GM19372 (cell line): ENCODE results near the gene CEP83.
"Not testable (repeated sequence)": the region's sequence is repeated elsewhere in the genome, so short reads cannot be mapped to it uniquely, and the experiment has no call there.

Experiments
- ATAC-seq: cut with Tn5 transposase; IDR thresholded peaks from one replicate; pipeline ENCODE4 v1.9.1; 2021; ENCODE audit warnings: mild to moderate bottlenecking, low read depth, moderate library complexity; ENCODE audit not compliant: unreplicated experiment

The CEP83 gene, protein sequence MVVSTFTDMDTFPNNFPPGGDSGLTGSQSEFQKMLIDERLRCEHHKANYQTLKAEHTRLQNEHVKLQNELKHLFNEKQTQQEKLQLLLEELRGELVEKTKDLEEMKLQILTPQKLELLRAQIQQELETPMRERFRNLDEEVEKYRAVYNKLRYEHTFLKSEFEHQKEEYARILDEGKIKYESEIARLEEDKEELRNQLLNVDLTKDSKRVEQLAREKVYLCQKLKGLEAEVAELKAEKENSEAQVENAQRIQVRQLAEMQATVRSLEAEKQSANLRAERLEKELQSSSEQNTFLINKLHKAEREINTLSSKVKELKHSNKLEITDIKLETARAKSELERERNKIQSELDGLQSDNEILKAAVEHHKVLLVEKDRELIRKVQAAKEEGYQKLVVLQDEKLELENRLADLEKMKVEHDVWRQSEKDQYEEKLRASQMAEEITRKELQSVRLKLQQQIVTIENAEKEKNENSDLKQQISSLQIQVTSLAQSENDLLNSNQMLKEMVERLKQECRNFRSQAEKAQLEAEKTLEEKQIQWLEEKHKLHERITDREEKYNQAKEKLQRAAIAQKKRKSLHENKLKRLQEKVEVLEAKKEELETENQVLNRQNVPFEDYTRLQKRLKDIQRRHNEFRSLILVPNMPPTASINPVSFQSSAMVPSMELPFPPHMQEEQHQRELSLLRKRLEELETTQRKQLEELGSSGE

DNA sequence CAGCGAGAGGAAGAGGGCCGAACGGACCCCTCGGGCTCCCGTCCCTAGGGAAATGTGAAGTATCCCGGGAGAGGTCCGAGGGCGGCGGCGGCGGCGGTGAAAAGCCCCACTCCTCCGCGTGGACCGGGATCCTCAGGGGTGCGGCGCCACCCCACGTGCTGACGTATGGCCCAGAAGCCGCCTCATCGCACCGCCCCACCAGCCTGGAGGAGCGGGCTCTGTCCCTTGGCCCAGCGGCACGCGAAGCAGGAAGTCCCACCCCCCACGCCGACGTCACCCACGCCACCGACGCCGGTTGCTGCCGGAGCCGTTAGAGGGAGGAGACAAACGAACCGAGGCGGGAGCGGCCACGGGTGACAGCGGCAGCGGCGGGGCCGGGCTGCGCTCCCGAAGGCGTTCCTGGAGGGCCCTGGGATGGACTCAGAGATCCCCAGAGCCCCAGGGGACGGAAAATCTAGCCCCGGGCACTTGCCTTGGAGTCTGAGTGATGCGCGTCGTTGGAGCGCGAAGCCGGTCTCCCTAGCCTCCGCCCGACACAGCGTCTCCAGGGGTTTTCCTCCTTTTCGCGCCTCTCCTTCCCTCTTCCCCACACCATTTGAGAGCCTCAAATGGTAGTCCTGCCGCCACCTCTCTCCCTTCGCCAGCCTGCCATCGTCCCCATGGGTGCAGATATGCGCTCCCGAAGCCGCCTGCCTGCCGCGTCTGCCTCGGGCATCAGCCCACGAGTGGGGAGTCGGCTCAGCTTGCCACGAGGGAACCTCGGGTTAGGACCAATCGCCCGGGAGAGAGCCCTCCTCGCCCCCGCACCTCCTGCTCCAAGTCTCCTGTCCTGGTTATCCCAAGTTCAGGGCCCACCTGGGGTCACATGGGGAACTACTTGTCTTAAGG, at the start of gene CEP83:
Gene CEP83, minus strand, starts transcription at position 140 of the 888 bp plus-strand sequence. CDS start 47,377 bp downstream, outside the sequence.
- peak; percentile 93 for ATAC-seq

DNA sequence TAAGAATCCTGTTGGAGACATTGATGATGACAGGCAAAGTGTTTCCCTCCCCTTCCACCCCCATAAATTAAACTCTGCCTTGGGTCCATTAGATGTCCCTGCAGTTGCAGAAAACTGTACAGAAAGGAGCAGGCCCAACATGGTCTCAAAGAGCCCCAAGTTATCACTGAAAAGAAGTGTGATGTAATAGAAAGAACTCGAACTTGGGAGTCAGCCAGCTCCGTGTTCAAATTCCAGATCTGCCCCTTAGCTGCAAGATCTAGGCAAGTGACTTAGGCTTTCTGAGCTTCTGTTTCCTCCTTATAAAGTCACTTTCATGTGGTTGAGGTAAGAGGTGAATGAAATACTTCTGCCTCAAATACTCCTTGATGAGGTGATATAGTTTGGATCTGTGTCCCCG, 49.6 kb upstream of the CEP83 start:
- no peak for ATAC-seq

- no peak for ATAC-seq
Observed at GRCh38 chr12:94507455-94507854, 47.8 kb upstream of the CEP83 start.

- no peak for ATAC-seq
Observed at GRCh38 chr12:94504386-94504785, 44.7 kb upstream of the CEP83 start.

DNA sequence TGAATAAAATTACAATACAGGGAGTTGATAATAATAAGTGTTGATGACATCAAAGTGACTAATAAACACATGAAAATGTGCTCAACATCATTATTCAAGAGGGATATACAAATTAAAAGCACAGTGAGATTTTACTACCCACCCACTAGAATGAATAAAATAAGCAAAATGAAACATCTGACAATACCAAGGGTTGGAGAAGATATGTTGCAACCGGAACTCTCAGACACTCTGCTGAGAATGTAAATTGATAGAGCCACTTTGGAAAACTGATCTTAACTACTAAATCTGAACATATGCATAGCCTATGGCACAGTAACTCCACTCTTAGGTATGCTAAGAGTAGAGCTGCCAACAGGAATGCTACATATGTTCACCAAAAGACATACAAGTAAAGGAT, 44.0 kb upstream of the CEP83 start:
- ATAC-seq, result no peak

GRCh38 chr12:94500831-94501567, 41.3 kb upstream of the CEP83 start:
- ATAC-seq, result no peak

DNA sequence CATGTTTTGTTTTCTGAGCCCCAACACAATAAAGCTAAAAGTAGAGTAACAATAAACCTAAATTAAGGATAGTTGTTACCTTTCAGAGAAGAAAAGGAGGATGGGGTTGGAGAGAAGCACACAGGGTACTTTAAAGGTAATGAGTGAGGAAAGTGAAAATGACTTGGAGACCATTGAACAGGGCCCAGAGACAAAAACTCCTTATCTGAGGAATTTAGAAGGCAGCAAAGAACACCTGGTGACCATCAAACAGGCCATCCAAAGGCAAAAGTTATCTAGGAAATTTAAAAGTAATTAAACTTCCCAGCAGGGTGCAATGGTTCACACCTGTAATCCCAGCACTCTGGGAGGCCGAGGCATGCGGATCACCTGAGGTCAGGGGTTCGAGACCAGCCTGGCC, 39.0 kb upstream of the CEP83 start:
- no peak for ATAC-seq

DNA sequence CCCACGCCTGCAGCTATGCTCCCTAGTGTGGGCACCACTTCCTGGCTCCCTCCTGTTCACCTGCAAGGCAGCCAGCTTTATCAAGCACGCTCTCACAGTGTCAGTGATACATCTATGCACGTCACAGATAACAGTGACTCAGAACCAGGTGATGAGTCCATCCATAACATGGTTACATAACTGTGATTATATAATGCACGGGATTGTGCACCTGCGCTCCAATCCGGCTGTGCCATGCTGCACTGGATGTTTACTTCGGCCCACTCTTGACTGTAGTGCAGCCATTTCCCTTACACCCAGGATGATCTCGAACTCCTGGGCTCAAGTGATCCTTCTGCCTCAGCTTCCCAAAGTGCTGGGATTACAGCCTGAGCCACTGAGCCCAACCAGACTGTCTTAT, 38.4 kb upstream of the CEP83 start:
- no peak for ATAC-seq

- no peak for ATAC-seq
Observed at GRCh38 chr12:94495445-94496115, 35.9 kb upstream of the CEP83 start.

DNA sequence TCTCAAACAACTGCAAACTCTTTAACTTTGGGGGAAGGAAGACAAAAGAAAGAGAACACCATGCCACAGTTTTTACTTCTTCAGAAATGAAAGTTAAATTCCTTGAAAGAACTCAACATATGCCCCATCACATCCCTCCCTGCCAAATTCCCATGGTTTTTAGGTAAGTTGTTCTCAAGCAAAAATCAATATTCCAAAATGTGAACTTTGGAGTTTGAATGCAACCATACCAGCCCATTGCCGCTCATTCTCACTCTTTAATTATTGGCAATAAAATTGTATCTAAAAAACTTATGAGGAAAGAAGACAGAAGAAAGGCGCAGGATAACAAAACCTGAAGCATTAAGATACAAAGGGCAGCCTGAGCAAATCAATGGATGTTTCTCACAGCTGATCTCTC, 31.8 kb upstream of the CEP83 start:
- no peak for ATAC-seq

GRCh38 chr12:94488463-94488862, 28.8 kb upstream of the CEP83 start:
- peak; percentile 98 for ATAC-seq

DNA sequence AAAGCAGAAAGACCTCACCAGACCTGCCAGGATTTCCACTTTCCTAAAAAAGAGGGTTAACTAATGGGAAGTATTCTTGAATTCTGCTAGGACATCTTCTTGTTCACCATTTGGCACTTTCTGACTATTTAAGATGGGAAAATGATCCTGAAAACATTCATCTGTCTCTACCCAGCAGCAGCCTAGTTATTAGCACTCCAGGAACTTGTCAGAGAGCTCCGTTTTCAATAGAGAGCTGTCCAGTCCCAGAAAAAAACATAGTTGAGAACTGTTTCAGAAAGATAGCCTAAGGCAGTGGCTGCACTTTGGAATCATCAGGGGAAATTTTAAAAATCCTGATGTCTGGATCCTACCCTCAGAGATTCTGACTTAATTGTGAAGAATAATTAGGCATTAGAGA, 22.1 kb upstream of the CEP83 start:
- ATAC-seq, result no peak

- ATAC-seq, result no peak
Observed at GRCh38 chr12:94469522-94469921, 9.9 kb upstream of the CEP83 start.

GRCh38 chr12:94460616-94460959, 921 bp upstream of the CEP83 start:
- no peak for ATAC-seq

GRCh38 chr12:94458877-94459727, 565 bp downstream of the CEP83 start:
- peak; percentile 35 for ATAC-seq

GRCh38 chr12:94457311-94457710, 2.4 kb downstream of the CEP83 start:
- no peak for ATAC-seq

GRCh38 chr12:94454318-94454717, 5.3 kb downstream of the CEP83 start:
- not testable (repeated sequence) for ATAC-seq

- no peak for ATAC-seq
Observed at GRCh38 chr12:94445662-94446061, 14.0 kb downstream of the CEP83 start.

- ATAC-seq, result no peak
Observed at GRCh38 chr12:94437303-94437702, 22.4 kb downstream of the CEP83 start.
